HG02884 (cell line): Measurements from ENCODE around the gene FAM185A.
"Not testable (repeated sequence)": the region's sequence is repeated elsewhere in the genome, so short reads cannot be mapped to it uniquely, and the experiment has no call there.

Experiments
- ATAC-seq: cut with Tn5 transposase; IDR thresholded peaks from one replicate; pipeline ENCODE4 v1.9.1; 2021; ENCODE audit warnings: mild to moderate bottlenecking, moderate library complexity; ENCODE audit not compliant: unreplicated experiment

Gene FAM185A

GRCh38 chr7:102748605-102749444 is at the start of gene FAM185A:
FAM185A (plus strand) TSS chr7:102748999; CDS start chr7:102749208, 209 bp downstream.
- peak; percentile 98 for ATAC-seq

GRCh38 chr7:102713011-102713690 is 35.6 kb upstream of the FAM185A start:
- peak; percentile 59 for ATAC-seq

GRCh38 chr7:102713691-102714080 is 35.1 kb upstream of the FAM185A start:
- ATAC-seq, result peak; percentile 56

- ATAC-seq, result not testable (repeated sequence)
Observed at GRCh38 chr7:102714774-102715522, 33.9 kb upstream of the FAM185A start.

GRCh38 chr7:102715718-102716117 is 33.1 kb upstream of the FAM185A start:
- ATAC-seq, result peak; percentile 66

- not testable (repeated sequence) for ATAC-seq
Observed at GRCh38 chr7:102718491-102718890, 30.3 kb upstream of the FAM185A start.

GRCh38 chr7:102726170-102726569 is 22.6 kb upstream of the FAM185A start:
- not testable (repeated sequence) for ATAC-seq

- ATAC-seq, result not testable (repeated sequence)
Observed at GRCh38 chr7:102729670-102730069, 19.1 kb upstream of the FAM185A start.

GRCh38 chr7:102730431-102730830 is 18.4 kb upstream of the FAM185A start:
- ATAC-seq, result not testable (repeated sequence)

GRCh38 chr7:102742002-102742771 is 6.6 kb upstream of the FAM185A start:
- ATAC-seq, result not testable (repeated sequence)

- not testable (repeated sequence) for ATAC-seq
Observed at GRCh38 chr7:102743861-102744260, 4.9 kb upstream of the FAM185A start.

- ATAC-seq, result not testable (repeated sequence)
Observed at GRCh38 chr7:102745494-102746288, 3.1 kb upstream of the FAM185A start.

GRCh38 chr7:102749445-102749786 is 617 bp downstream of the FAM185A start:
- ATAC-seq, result not testable (repeated sequence)

GRCh38 chr7:102758227-102758626 is 9.4 kb downstream of the FAM185A start:
- not testable (repeated sequence) for ATAC-seq

GRCh38 chr7:102759934-102760333 is 11.1 kb downstream of the FAM185A start:
- ATAC-seq, result not testable (repeated sequence)

- ATAC-seq, result not testable (repeated sequence)
Observed at GRCh38 chr7:102761234-102761633, 12.4 kb downstream of the FAM185A start.

- ATAC-seq, result not testable (repeated sequence)
Observed at GRCh38 chr7:102763295-102763905, 14.6 kb downstream of the FAM185A start.

GRCh38 chr7:102769657-102770192 is 20.9 kb downstream of the FAM185A start:
- ATAC-seq, result peak; percentile 29

- peak; percentile 68 for ATAC-seq
Observed at GRCh38 chr7:102770467-102770866, 21.7 kb downstream of the FAM185A start.
